MM.1S (cell line): ENCODE measurements around the gene MADD.

Experiments used
- DNase-seq: peaks from one replicate; pipeline ENCODE4 v3.0.0-alpha.2; 2015
- H2AFZ ChIP-seq: fragments of 300-600 bp; sonication (generic); 2 replicates; pipeline ENCODE4 v1.6.0; 2016; ENCODE audit warnings: antibody characterized with exemption, low read length
- H3F3A ChIP-seq: fragments of 300-600 bp; sonication (generic); 2 replicates; pipeline ENCODE4 v1.6.1; 2016; ENCODE audit warnings: mild to moderate bottlenecking, antibody characterized with exemption, low read length, moderate library complexity, mixed read lengths; ENCODE audit not compliant: insufficient read depth
- H3K27ac ChIP-seq: fragments of 300-600 bp; sonication (generic); 2 replicates; pipeline ENCODE4 v1.5.1; 2016; ENCODE audit warnings: mild to moderate bottlenecking, low read length
- H3K27me3 ChIP-seq: fragments of 300-600 bp; sonication (generic); replicated peaks from 2 replicates; pipeline ENCODE4 v1.6.0; 2016; ENCODE audit warnings: low read length; ENCODE audit not compliant: insufficient read depth
- H3K36me3 ChIP-seq: fragments of 300-600 bp; sonication (generic); replicated peaks from 2 replicates; pipeline ENCODE4 v1.6.1; 2016; ENCODE audit warnings: mild to moderate bottlenecking, low read length, mixed read lengths; ENCODE audit not compliant: insufficient read depth
- H3K4me1 ChIP-seq: fragments of 300-600 bp; sonication (generic); 2 replicates; pipeline ENCODE4 v1.6.1; 2016; ENCODE audit warnings: low read length, mixed read lengths
- H3K4me2 ChIP-seq: fragments of 300-600 bp; sonication (generic); 2 replicates; pipeline ENCODE4 v1.6.0; 2016; ENCODE audit warnings: low read depth, low read length
- H3K4me3 ChIP-seq: fragments of 300-600 bp; sonication (generic); 2 replicates; pipeline ENCODE4 v1.5.1; 2016; ENCODE audit warnings: low read length, mixed read lengths
- H3K79me2 ChIP-seq: fragments of 300-600 bp; sonication (generic); 2 replicates; pipeline ENCODE4 v1.6.1; 2016; ENCODE audit warnings: mixed run types, low read length, mixed read lengths
- H3K9ac ChIP-seq: fragments of 300-600 bp; sonication (generic); 2 replicates; pipeline ENCODE4 v1.6.1; 2016; ENCODE audit warnings: low read length, mixed read lengths
- H3K9me2 ChIP-seq: fragments of 300-600 bp; sonication (generic); replicated peaks from 2 replicates; pipeline ENCODE4 v1.6.1; 2016; ENCODE audit warnings: mild to moderate bottlenecking, low read length, mixed read lengths; ENCODE audit not compliant: insufficient read depth
- H3K9me3 ChIP-seq: fragments of 300-600 bp; sonication (generic); replicated peaks from 2 replicates; pipeline ENCODE4 v1.6.1; 2016; ENCODE audit warnings: mild to moderate bottlenecking, low read length, mixed read lengths; ENCODE audit not compliant: insufficient read depth
- H4K20me1 ChIP-seq: fragments of 300-600 bp; sonication (generic); 2 replicates; pipeline ENCODE4 v1.6.1; 2016; ENCODE audit warnings: mild to moderate bottlenecking, low read length, moderate library complexity, mixed read lengths; ENCODE audit not compliant: insufficient read depth
- EZH2 ChIP-seq: fragments of 300-600 bp; sonication (generic); optimal IDR thresholded peaks from 2 replicates; pipeline ENCODE3; 2017; ENCODE audit warnings: low read depth, mild to moderate bottlenecking, antibody characterized with exemption, low read length, mixed read lengths
- EZH2phosphoT487 ChIP-seq: fragments of 300-600 bp; sonication (generic); IDR thresholded peaks from 2 replicates; pipeline ENCODE4 v1.6.1; 2018; ENCODE audit warnings: antibody characterized with exemption, low read length
- TF ChIP-seq, protein P1 (sequence below): fragments of 300-600 bp; sonication (generic); IDR thresholded peaks from 2 replicates; pipeline ENCODE4 v1.5.1; 2016; ENCODE audit warnings: antibody characterized with exemption, low read length, mixed read lengths

Gene MADD

DNA sequence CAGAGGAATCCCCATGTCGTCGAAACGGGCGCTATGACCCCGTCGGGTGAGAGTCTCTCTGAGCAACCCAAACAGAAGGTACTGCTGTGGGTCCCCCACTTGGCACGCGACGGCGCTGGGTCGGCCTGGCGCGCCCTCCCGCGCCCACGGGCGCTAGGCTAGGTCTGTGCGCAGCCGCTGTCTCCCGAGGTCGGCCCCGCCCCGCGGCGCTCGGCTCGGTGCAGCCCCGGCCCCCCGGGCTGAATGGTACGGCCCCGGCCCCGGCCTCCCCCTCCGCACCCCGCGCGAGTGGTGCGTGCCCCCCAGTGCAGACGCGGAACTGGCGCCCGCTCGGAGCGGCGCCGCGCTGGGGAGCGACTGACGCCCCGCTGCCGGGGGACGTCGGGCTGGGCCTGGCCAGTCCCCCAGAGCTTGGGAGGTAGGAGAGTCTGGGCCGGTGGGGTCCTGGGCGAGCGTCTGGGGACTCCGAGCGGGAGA, at the start of gene MADD:
Gene MADD (plus strand): TSS at position 305 of the 477 bp plus-strand sequence.
- peak within 1 kb of the TSS; percentile 86 for H3K9ac ChIP-seq
- peak within 1 kb of the TSS; percentile 86 for H3K4me3 ChIP-seq
- peaks cover 17% of the 10 kb centered on the region for H3F3A ChIP-seq
- TF ChIP-seq, protein P1, sequence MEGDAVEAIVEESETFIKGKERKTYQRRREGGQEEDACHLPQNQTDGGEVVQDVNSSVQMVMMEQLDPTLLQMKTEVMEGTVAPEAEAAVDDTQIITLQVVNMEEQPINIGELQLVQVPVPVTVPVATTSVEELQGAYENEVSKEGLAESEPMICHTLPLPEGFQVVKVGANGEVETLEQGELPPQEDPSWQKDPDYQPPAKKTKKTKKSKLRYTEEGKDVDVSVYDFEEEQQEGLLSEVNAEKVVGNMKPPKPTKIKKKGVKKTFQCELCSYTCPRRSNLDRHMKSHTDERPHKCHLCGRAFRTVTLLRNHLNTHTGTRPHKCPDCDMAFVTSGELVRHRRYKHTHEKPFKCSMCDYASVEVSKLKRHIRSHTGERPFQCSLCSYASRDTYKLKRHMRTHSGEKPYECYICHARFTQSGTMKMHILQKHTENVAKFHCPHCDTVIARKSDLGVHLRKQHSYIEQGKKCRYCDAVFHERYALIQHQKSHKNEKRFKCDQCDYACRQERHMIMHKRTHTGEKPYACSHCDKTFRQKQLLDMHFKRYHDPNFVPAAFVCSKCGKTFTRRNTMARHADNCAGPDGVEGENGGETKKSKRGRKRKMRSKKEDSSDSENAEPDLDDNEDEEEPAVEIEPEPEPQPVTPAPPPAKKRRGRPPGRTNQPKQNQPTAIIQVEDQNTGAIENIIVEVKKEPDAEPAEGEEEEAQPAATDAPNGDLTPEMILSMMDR = no peak
- TF ChIP-seq EZH2 (no peak), EZH2phosphoT487 (no peak)
- no peaks in the 10 kb centered on the region for H3K9me3 ChIP-seq
- peaks cover 7% of the 10 kb centered on the region; the same call in 1 of the 2 replicates for H3K36me3 ChIP-seq
- peaks cover 26% of the 10 kb centered on the region for H3K4me1 ChIP-seq
- 0 out of 2 replicates have a peak, but pooled peaks cover 10% of the 10 kb centered on the region for H4K20me1 ChIP-seq
- H3K79me2 ChIP-seq = peaks cover 45% of the 10 kb centered on the region
- DNase-seq = peak; percentile 92
- peak within 1 kb of the TSS; percentile 94 for H3K4me2 ChIP-seq
- H3K27me3 ChIP-seq = no peaks in the 10 kb centered on the region
- H3K27ac ChIP-seq = peak within 1 kb of the TSS; percentile 79
- H3K9me2 ChIP-seq = no peaks in the 10 kb centered on the region
- H2AFZ ChIP-seq = peak within 1 kb of the TSS; percentile 95

DNA sequence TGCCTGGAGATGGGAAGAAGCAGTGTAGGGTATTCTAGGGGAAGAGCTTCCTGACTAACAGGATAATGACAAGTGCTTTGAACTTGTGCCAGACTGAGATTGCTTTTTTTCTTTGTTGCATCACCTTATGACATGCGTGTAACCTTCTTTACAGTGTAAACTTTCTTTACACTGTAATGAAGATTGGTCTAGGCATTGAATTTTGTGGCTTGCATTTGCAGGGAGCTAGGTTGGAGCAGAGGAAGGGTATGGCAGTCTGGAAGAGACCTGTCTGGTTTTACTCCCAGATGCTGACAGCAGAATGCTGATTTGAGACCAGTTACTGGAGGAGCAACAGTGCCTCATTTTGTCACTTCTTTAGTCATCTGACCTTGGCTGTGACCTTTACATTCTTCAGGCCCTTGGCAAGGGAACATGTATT, 49.5 kb upstream of the MADD start:
- no peak overlapping the region for H3K4me2 ChIP-seq

DNA sequence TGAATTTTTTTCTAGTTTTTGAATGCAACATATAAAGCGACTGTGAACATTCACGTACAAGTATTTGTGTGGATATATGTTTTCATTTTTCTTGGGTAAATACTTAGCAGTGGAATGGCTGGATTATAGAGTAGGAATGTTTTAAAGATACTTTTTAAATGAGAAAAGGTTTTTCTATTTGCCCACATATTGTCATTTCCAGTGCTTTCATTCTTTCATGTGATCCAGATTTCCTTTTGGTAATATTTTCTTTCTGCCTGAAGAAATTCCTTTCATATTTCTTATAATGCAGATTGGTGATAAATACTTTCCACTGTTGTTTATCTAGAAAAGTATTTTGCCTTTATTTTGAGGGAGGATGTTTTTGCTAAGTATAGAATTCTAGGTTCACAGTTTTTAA, 47.2 kb upstream of the MADD start:
- Histone ChIP-seq H4K20me1 (no peaks in the 10 kb centered on the region), H3K9me2 (no peaks in the 10 kb centered on the region), H2AFZ (no peak overlapping the region), H3K9ac (no peak overlapping the region), H3K27me3 (no peaks in the 10 kb centered on the region), H3K36me3 (no peaks in the 10 kb centered on the region), H3K9me3 (no peaks in the 10 kb centered on the region), H3F3A (no peaks in the 10 kb centered on the region), H3K4me1 (peaks cover 4% of the 10 kb centered on the region; the same call in 1 of the 2 replicates), H3K79me2 (0 out of 2 replicates have a peak, but pooled peaks cover 7% of the 10 kb centered on the region), H3K27ac (no peak overlapping the region), H3K4me3 (no peak overlapping the region), H3K4me2 (no peak overlapping the region)
- no peak for DNase-seq
- TF ChIP-seq, protein P1 = no peak
- TF ChIP-seq EZH2 (no peak), EZH2phosphoT487 (no peak)

More for the DNA sequence above, 49.5 kb upstream of the MADD start:
- H3K36me3 ChIP-seq = no peaks in the 10 kb centered on the region
- no peaks in the 10 kb centered on the region for H4K20me1 ChIP-seq
- no peak overlapping the region for H2AFZ ChIP-seq
- no peak overlapping the region for H3K4me3 ChIP-seq
- DNase-seq = no peak
- H3K79me2 ChIP-seq = peaks cover 18% of the 10 kb centered on the region
- H3K9me2 ChIP-seq = no peaks in the 10 kb centered on the region
- H3K9me3 ChIP-seq = no peaks in the 10 kb centered on the region
- no peaks in the 10 kb centered on the region for H3K27me3 ChIP-seq
- TF ChIP-seq EZH2phosphoT487 (no peak), EZH2 (no peak)
- TF ChIP-seq, protein P1 = no peak
- no peak overlapping the region for H3K9ac ChIP-seq
- peaks cover 9% of the 10 kb centered on the region for H3K4me1 ChIP-seq
- H3F3A ChIP-seq = peaks cover 6% of the 10 kb centered on the region
- H3K27ac ChIP-seq = no peak overlapping the region
